ENCODE data around the gene FAM47E. TPM values are rescaled to one million over a fixed set of nuclear protein-coding genes. Genes with fewer than 3 reads are reported as not detected.
A peak's percentile ranks its signal among the peaks of the same experiment; 100 is the strongest.

The FAM47E gene
- total and polyA plus RNA-seq, 2 donors (not counting 3 experiments of a cell fraction or from before 2014, with no cell fraction given): 0.11 TPM; not detected in 1

- Histone ChIP-seq H3K36me3 (ENCODE audit: control insufficient read depth in 2 of 2, extremely low read depth in 1 of 2, insufficient read depth in 2 of 2, low read length in 2 of 2) (no peaks in the 10 kb centered on the region), H3K4me2 (ENCODE audit: insufficient read depth, low read length) (no peak overlapping the region), H2AFZ (ENCODE audit: low read depth, low read length) (no peak overlapping the region), H3K27me3 (ENCODE audit: control insufficient read depth in 2 of 2, insufficient read depth in 2 of 2, low read length in 2 of 2) (no peaks in the 10 kb centered on the region), H3K9me3 (replicated peaks; ENCODE audit: control insufficient read depth, insufficient read depth, low read length) (no peaks in the 10 kb centered on the region), H3K4me1 (ENCODE audit: control insufficient read depth, extremely low read depth, insufficient read depth, low read length) (peaks cover 19% of the 10 kb centered on the region), H3K9ac (replicated peaks; ENCODE audit: extremely low read depth, insufficient read depth, low read length) (no peak overlapping the region), H4K20me1 (replicated peaks; ENCODE audit: control insufficient read depth, extremely low read depth, insufficient read depth, low read length) (no peaks in the 10 kb centered on the region), H3K27ac (ENCODE audit: insufficient read depth, low read depth, low read length) (no peak overlapping the region), H3K9me1 (replicated peaks; ENCODE audit: control insufficient read depth, extremely low read depth, insufficient read depth, low read length) (no peaks in the 10 kb centered on the region), H3K79me2 (ENCODE audit: control insufficient read depth, insufficient read depth, low read length) (peaks cover 16% of the 10 kb centered on the region), H3K4me3 (replicated peaks in 1 of 3; ENCODE audit: insufficient read depth in 1 of 3, low read depth in 1 of 3, low read length in 3 of 3) (no peak overlapping the region)
- DNase-seq (ENCODE audit: low read depth, low spot score) (no peak), FAIRE-seq (peak; percentile 4)
- intact Hi-C loops (cut with micrococcal nuclease): no loop called here
- CTCF ChIA-PET: interaction anchor here (9.1 kb wide), 1 partner anchor 37 kb away, joined by 89 read pairs; no protein-coding TSS in a partner anchor
- POLR2A ChIA-PET: no interaction called here
- BruUV-seq (replicated peaks): no TSS peak
- TF ChIP-seq FOS (IDR thresholded peaks at IDR 0.05; ENCODE audit: borderline replicate concordance, insufficient read depth, low read length) (no peak), JUN (IDR thresholded peaks at IDR 0.05; ENCODE audit: borderline replicate concordance, insufficient read depth, insufficient read length, low read depth) (no peak), CTCF (IDR thresholded peaks at IDR 0.05; ENCODE audit: extremely low read depth in 1 of 2, insufficient read depth in 1 of 2, low read depth in 1 of 2, low read length in 2 of 2) (no peak), EZH2 (IDR thresholded peaks at IDR 0.05; ENCODE audit: borderline replicate concordance, low read depth, low read length, severe bottlenecking) (no peak), POLR2A (IDR thresholded peaks at IDR 0.05; ENCODE audit: low read depth, low read length) (no peak), MAX (IDR thresholded peaks at IDR 0.05; ENCODE audit: insufficient read depth, insufficient read length) (no peak), POLR2AphosphoS5 (IDR thresholded peaks at IDR 0.05; ENCODE audit: insufficient read depth, low read depth, low read length) (no peak), MYC (IDR thresholded peaks at IDR 0.05; ENCODE audit: low read depth, low read length) (no peak), GATA2 (IDR thresholded peaks at IDR 0.05; ENCODE audit: insufficient read depth, insufficient read length, low read depth, low read length) (no peak)
- dilution Hi-C loops (cut with MboI; ENCODE audit: extremely low pct_ligation_motif_present, low sequenced_read_pairs): no loop called here
Measured at GRCh38 chr4:76216524-76216923, 35.0 kb upstream of the FAM47E start.

Measured in endothelial cell of umbilical vein (primary cell).